Stimulated activated CD4-positive, alpha-beta T cell treated with anti-CD3 and anti-CD28 coated beads, Interleukin-12 subunit alpha, Interleukin-12 subunit beta, amount 100 ng/mL, for 48 hours (primary cell): ENCODE measurements around the gene ZHX3.

Source experiments
- DNase-seq, 3 donors: peaks; one replicate each; pipeline ENCODE4 v3.0.0-alpha.2; 2020; ENCODE audit warnings: low read depth in 2 of 3, low spot score in 1 of 3

Gene ZHX3

DNA sequence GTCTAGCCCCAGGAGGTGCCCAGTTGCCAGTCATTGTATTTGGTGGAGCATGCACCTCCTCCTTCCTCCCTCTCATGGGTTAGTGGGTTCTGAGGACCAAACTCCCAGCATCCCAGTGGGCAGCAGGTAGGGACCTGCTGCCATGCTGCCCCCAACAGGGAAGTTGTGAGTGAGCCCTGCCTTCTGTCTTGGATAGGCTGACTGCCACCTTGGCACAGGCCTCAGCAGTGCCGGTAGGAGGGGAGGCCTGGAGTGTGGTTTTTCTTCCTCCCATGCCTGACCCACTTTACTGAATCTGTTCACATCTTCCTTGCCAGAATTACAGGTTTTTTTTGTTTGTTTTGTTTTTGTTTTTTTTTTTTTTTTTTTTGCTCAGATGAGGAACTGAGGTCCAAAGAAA lies 155.6 kb downstream of the ZHX3 start:
- DNase-seq = no peak

DNA sequence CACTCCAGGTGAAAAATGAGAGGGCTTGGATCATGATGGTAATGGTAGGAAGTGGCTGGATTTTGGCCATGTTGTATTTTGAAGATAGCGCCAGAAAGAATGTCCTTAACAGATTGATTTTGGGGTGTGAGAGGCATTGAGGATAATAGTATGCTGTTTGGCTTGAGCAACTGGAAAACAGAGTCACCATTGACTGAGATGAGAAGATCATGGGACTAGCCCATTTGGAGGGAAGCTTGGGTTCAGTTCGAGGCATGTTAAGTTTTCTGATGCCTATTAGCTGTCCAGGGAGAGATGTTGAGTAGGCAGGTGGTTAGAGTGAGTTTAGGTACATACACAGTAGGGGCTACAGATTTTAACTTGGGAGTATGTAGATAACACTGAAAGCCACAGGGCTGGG lies 156.8 kb downstream of the ZHX3 start:
- no peak for DNase-seq

DNA sequence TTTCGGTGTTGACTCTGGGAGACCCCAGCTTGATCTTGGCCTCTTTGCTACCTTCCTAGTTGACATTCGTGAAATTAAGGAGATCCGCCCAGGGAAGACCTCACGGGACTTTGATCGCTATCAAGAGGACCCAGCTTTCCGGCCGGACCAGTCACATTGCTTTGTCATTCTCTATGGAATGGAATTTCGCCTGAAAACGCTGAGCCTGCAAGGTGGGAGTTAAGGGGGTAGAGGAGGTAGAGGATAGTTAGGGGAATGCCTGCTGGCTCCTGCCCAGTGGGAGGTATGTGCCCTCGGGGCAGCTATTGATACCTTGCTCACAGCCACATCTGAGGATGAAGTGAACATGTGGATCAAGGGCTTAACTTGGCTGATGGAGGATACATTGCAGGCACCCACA lies 158.0 kb downstream of the ZHX3 start:
- no peak for DNase-seq

DNA sequence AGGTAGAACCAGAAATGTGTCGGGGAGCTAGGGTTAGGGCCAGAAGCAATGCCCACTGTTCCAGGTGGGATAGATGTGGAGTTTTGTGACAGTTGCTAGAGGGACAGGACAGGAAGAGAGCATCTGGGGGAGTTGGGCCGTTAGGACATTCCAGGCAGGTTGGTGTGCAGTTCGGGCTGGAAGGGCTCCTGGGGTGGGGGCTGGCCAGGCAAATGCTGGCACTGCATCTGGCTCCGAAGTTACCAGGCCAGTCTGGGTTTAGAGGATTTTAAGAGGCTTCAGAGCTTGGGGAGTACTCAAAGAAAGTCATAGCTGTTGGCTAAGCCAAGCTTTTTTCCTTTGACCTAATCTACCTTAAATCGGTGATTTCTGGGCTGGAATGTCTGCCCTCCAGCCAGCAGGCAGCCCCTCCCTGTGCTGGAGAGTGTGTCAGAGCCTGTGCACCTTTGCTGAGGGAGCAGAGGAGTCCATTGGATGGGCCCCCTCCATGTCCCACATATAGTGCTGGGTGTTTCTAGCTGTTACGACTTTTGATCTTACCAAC lies 159.4 kb downstream of the ZHX3 start:
- no peak for DNase-seq

DNA sequence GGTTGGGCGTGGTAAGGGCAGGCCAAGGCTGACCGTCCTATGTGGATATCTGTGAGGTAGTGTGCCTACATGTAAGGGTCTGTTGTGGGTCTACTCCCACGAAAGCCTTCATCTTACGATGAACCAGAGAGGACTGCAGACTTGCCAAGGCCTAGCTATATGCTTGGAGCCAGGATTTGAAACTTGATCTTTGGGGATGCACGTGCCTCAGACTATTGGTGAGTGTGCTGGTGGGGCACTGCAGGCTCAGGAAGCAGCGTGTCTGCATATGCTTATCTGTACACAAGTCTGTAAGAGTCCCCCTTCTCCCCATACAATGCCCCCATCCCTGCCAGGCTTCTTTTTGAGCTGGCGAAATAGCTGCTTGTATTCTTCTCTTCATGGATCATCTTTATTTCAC lies 162.3 kb downstream of the ZHX3 start:
- DNase-seq = no peak

DNA sequence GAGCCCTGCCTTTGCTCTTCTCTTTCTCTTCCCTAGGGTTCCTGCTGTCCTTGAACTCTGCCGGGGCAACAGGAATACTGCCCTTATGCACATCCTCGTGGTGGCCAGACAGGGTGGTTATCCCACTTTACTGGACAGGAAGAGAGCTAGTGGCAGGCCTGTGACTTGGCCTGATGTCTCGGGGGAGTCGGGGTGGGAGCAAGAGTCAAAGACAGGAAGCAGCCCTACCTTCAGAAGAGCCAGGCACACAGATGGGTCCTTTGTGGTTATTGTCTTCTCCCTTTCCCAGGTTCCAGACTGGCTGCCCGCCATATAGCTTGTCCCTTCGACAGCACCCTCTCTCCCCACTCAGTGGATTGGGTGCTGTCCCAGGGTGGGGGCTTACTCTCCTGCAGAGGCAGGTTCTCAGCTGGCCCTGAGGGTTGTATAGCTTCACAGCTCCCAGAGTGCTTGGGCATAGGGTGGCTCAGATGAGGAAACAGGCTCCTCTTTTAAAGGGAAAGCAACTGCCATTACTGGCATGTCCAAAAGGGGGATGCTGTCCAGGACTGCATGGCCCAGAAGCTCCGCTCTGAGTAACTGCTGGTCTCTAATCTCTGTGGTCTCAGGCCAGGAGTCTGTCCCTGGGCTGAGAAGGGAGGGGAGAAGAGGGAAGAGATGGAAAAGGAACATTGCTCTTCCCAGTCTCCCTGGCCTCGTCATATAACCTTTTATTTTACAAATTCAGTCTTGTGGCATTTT lies 162.9 kb downstream of the ZHX3 start:
- DNase-seq = no peak

DNA sequence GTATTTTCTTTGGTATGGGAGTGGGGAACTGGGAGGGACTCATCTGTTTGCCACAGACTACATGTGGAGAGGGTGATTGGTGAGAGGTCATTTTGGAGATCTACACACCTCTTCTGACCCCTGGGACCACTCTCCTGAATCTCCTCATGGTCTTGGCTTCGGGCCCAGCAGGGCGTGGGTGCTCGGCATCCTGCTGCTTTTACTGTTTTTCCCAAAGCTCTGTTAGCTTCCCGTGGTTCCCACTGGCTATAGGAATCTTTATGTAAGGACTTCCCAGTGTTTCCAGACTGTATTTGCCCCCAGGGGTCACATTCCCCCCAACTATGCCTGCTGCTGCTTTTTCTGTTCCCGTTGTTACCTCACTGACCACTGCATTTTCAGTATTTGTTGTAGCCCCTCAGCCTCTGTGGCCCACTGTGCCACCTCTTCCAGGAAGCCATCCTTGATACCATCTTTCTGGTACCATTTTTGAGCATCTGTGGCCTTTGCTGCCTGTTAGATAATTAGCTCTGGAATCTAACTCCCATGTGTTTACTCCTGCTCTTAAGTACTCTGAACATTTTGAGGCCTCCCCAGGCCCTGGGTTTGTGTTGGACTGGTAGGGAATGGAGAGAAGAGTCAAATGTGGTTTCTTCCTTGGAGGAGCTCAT lies 165.3 kb downstream of the ZHX3 start:
- no peak for DNase-seq

DNA sequence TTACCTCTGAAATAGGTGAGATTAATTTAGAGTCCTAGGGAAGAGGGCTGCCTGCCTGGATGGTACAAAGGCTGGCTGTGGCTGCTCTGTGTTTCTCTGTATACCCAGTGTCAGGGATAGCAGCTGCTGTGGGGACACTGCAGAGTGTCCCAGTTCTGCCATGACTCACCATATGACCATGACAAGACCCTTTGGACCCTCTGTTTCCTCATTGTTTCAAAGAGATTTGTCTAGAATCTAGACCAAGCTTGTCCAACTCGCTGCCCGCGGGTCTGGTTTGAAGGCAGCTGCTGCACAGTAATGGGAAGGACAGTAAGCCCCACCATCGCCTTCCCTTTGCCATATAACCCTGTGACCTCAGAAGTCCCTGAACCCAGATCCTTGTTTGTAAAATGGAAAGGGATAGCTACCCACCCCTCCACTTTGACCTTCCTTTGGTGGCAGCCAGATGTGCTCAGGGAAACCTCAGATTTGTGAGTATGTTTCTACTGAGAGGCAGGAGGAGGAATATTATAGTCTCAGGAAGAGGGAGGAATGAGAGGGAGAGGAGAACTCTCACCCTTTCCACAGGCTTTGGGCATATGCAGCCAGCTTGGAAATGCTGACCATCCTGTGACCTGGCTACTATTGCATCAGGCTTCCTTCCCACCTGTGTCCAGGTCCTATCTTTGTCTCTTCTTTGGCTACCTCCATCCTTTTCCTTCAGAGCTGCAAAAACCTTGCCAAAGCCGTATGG lies 166.2 kb downstream of the ZHX3 start:
- DNase-seq = no peak

DNA sequence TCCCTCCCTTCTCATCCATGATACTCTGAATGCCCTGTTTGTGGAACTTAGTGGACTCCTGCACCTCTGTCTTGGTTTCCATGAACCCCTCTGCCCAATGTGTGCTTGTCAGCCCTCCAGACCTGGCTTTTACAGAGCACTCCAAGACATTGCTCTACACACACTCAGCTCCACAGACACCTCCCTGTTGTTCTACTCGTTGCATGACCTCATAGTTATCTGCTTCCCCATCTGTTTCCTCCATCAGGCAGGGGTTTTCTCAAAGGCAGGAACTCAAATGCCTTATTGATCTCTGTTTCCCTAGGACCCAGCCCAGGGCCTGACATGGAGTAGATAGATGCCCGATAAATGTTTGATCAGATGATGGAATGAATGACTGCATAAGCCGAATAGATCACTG lies 166.9 kb downstream of the ZHX3 start:
- DNase-seq = no peak

DNA sequence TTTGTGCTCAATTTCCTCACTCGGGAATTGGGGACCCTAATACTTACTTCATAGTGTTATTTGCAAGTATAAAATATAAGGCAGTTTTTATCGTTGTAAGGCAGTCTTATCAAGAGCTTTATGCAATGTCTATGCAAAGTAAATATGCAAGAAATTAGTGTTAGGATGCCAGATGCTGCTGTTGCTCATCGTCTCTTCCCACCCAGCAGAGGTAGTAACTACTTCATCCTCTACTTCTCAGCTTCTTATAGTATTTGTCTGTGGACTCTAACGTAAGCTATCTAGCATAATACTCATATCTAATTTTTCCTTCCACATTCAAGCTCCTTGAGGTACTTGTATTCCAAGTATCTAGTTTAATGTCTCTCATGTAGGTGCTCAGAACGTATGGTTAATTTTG lies 168.6 kb downstream of the ZHX3 start:
- DNase-seq = no peak

DNA sequence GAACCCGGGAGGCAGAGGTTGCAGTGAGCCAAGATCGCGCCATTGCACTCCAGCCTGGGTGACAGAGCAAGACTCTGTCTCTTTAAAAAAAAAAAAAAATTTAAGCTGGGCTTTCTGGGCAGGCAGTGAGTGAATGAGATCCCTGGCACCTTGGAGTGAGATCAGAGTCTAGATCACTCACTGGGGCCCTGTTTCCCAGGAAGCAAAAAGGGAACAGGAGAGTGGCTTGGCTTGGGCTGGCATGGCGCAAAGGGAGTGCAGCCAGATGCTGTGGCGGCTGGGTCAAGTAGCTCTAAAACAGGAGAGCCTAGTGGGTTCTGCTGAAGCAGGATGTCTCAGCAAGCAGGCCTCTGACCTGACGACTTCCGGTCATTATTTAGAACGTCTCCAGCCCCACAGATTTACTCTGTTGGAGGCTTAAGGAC lies 169.8 kb downstream of the ZHX3 start:
- DNase-seq = no peak

DNA sequence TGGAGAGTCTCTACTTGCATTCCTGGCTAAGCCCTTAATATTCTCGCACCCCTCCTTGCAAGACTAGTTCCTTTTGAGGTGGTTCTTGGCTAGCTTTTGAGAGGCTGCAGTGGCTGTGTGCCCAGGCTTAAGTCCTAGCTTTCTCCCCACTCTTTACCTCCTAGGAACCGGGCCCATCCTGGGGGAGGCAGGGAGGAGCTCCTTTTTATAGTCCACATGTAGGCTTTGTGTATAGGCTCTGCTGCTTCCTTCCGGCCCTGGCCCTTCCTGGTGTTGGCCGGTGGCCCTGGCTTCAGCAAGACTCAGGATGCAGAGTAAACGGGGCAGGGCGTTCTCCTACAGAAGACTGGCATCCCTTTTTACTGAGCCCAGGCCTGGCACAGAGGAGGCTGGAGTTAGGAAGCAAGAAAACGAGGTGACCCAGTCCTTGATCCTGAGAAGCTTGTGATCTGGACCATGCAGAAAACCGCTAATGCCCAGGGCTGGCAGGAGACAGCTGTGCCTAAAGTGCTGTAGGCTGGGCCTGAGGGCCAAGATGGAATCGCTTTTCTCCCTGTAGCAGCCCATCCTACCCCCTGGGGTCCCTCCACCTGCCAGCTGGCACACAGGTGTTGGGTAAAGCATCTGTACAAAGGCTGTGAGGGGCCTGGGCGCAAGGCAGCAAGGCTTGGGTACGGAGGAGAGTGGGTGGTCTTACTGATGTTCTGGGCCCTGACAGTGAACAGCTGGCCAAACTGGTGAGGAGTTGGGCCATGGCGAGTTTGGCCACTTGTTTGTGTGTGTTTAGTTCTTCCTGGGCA lies 171.5 kb downstream of the ZHX3 start:
- no peak for DNase-seq

DNA sequence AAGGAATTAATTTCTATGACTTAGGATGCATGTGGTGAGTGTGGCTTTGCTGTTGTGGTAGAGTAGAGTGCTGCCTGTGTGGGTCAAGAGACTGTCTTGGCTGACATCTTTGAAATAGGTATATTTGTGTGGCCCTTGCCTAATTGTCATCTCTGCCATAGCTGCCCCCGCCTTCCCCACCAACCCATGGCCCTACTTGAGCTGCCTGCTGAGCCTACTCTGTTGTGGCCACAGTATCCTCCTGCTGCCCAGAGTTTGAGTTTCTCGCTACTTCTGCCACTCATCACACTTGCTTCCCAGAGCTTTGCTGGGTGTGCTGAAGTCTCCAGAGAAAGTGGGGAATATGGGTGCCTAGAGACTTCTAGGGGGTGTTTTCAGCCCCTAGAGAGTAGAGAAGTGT lies 172.2 kb downstream of the ZHX3 start:
- no peak for DNase-seq

DNA sequence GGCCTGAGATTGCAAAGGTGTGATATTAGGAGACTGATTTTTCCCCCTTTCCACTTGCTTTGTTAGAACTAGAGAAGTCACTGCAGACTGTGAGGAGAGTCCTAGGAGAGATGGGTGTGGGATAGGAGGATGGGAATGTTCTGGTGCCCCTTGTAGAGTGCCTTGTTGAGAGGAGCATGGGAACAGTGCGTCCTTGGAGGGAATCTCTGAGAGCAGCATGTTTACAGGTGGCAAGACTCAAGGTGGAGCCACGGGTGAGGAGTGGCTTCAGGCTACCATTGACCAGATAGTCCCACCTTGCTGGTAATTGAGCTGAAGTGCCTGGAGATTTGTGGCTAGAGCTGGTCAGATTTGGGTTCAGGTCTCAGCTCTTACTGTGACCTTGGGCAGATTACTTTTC lies 174.2 kb downstream of the ZHX3 start:
- no peak for DNase-seq

DNA sequence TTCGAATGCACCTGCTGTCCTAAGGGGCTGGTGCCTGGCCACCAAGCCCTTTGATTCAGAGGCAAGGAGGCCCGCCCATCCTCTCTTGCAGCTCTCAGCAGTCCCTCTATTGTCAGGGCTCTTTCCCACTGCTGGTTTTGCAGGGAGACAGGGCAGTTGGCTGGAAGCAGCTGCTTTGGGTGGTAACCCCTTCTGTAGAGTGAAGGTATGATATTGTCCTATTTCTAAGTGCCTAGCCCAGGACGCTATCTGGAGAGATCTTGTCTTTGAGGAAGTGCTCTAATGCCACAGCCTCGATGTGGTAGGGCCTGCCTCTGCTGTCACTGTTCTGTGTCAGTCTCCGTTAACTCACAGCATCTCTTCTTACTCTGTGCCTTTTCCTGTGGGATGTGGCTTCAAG lies 174.6 kb downstream of the ZHX3 start:
- DNase-seq = no peak

DNA sequence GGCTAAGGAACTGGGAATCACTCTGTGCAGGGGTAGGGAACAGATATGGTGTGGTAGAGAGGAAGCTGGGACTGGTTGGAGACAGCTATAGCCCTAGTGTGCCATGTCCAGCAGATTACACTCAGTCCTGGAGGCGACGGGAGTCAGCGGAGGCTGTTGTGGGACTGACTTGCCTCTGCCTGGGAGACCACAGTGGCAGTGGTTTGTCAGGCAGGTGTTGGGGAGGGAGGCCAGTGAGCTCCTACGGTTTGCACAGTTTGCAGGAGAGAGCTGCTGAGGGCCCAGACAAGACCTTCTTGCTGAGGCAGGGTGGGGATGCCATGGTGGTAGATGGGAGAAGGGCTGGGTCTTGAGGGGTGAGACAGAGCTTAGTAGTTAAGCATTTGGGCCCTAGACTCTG lies 175.3 kb downstream of the ZHX3 start:
- no peak for DNase-seq

DNA sequence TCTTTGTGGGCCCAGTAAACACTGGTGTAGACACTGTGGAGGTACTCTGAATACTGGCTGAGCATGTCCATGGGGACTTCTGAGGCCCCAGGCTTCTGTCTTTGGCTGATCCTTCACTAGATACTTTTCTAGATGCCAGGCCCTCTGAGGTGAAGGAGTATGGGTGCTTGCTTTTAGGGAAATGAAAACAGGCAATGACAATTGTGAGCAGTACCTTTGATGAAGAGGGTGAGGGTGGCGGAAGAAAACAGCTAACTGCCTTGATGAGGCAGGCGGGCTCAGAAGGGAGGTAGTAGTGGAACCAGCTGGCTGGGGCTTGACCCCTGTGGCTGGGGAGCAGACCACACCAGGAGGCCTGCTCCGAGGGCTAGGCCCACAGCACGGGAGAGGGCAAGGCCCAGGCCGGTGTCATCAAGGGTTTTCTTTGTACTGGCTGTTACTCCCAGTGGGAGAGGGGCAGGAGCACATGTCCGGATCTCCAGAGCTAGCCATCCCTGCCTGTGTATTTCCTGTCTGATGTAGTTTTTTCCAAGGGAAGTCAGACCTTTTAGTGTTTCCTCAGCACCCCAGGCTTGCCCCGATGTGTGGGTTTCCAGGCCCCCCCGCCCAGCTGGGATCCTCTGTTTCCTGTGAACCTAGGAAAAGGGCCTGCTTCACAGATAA lies 176.2 kb downstream of the ZHX3 start:
- no peak for DNase-seq

DNA sequence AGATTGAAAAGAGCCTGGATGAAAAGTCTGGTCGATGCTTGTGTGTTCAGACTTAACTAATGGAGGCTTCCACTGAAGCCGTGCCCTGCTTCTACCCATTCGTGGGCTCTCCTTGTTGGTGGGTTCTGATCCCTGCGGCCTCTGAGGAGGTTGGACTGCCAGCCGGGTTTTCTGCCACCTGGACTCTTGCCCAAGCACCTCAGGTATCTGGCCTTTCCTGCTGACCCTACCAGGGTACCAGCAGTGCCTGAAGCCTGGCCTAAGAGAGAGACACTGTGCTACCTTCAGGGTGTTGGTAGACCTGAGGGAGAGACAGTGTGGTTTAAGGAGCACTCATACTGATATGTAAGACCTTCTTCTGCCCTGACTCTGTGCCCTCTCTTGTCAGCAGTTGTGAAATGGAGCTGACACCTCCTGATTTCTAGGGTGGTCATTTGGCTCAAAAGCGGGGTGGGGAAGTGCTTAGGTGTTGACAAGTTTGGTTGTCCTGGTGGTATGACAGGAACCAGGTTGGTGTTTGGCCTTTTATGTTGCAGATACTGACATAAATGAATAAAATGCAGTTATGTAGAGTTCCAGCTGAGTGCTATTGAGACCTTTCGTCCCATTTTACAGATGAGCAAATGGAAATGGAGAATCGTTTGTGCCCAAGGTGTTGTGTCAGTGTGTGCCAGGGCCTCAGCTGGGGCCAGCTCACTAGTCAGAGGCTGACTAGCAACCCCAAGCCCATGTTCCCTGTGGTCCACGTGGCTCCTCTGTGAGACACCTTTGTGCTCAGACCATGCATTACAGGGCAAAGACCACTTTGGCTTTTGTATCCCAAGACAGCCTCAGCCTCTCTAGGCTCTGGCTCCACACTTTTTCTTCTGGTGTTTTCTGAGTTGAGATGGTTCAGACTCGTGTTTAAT lies 177.1 kb downstream of the ZHX3 start:
- DNase-seq = no peak

DNA sequence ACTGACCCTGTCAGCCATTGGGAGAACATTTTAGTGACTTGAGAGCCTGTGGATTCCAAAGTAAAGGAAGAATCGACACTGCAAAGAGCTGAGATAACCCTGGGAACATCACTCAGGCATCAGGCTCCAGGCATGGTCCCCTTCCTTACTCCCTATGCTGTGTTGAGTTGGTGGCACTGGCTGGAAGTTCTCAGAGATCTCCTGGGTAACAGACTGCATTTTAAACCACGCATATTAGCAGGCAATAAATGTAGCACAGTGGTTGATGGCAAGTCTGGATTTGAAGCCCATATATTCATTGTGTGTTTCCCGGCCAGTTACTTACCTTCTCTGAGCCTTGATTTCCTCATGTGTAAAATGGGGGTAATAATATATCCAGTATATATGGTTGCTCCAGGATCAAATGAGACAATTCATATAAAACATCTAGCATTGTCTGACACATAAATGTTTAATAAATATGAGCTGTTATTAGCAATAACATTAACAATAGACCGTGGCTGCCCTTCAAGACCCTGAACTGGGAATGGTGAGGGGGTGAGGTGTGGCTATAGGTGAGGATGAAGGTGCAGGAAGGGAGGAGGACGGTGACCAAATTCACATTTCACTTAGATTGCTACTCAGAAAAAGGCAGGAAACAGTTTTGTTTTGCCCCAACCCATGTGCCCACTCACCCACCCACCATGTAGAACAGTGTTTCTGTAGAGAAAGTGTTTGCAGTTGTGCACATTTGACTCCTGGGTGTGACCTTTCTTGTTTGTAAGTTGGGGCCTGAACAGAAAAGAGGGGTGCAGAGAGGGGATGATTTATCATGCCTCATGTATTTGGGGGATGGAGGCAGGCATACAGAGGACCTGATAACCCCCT lies 178.1 kb downstream of the ZHX3 start:
- no peak for DNase-seq
